HEK293T (cell line): ENCODE results near the gene TCF7L1.

Experiments
- ARNT ChIP-seq: fragments of 450-650 bp; IDR thresholded peaks from 2 replicates; pipeline ENCODE4 v1.6.1; 2017; ENCODE audit warnings: mild to moderate bottlenecking
- ELF4 ChIP-seq: fragments of 450-650 bp; IDR thresholded peaks from 2 replicates; pipeline ENCODE4 v1.6.1; 2017; ENCODE audit warnings: antibody characterized with exemption
- FOXA1 ChIP-seq: fragments of 450-650 bp; IDR thresholded peaks from 2 replicates; pipeline ENCODE4 v1.6.1; 2016; ENCODE audit warnings: mild to moderate bottlenecking
- FOXK2 ChIP-seq: fragments of 450-650 bp; IDR thresholded peaks from 2 replicates; pipeline ENCODE4 v1.6.1; 2016; ENCODE audit warnings: mild to moderate bottlenecking
- FOXM1 ChIP-seq: fragments of 450-650 bp; IDR thresholded peaks from 2 replicates; pipeline ENCODE4 v1.6.1; 2017; ENCODE audit warnings: mild to moderate bottlenecking, borderline replicate concordance
- HDGF ChIP-seq: fragments of 450-650 bp; IDR thresholded peaks from 2 replicates; pipeline ENCODE4 v1.6.1; 2017; ENCODE audit warnings: antibody characterized with exemption, borderline replicate concordance
- NFRKB ChIP-seq: fragments of 450-650 bp; IDR thresholded peaks from 2 replicates; pipeline ENCODE4 v1.6.1; 2016; ENCODE audit warnings: mild to moderate bottlenecking, moderate library complexity
- SP1 ChIP-seq: fragments of 450-650 bp; IDR thresholded peaks from 2 replicates; pipeline ENCODE4 v1.6.1; 2017
- SUZ12 ChIP-seq: fragments of 450-650 bp; IDR thresholded peaks from 2 replicates; pipeline ENCODE4 v1.6.1; 2016; ENCODE audit warnings: mild to moderate bottlenecking
- TARDBP ChIP-seq: fragments of 450-650 bp; IDR thresholded peaks from 2 replicates; pipeline ENCODE4 v1.6.1; 2016
- ZNF384 ChIP-seq: fragments of 450-650 bp; IDR thresholded peaks from 2 replicates; pipeline ENCODE4 v1.6.1; 2016

- TF ChIP-seq SUZ12: no peak
- no peak for TF ChIP-seq FOXM1
- no peak for TF ChIP-seq FOXK2
- TF ChIP-seq SP1: no peak
- no peak for TF ChIP-seq TARDBP
- no peak for TF ChIP-seq ARNT
- no peak for TF ChIP-seq ZNF384
- TF ChIP-seq NFRKB: no peak
- no peak for TF ChIP-seq ELF4
- TF ChIP-seq HDGF: no peak
- no peak for TF ChIP-seq FOXA1
Observed at GRCh38 chr2:85091838-85092237, 41.4 kb upstream of the TCF7L1 start.
